Gastrocnemius medialis (tissue), 4 donors: ENCODE results near the gene PRKCE. TPM values are rescaled to one million over a fixed set of nuclear protein-coding genes. Genes with fewer than 3 reads are reported as not detected.

ENCODE experiments used
- ATAC-seq, 2 donors: fragments of 150-250 bp; one replicate each; pipeline ENCODE4 v1.9.1; 2016
- DNase-seq, 2 donors: peaks; one replicate each; pipeline ENCODE4 v3.0.0-alpha.2; 2019
- H3K27ac ChIP-seq, 4 donors: fragments of 200-600 bp; sonication (generic); 1 replicate in 1 of 4; 2 replicates in 3 of 4; pipeline ENCODE4 v1.5.1; 2016 to 2018; ENCODE audit warnings: mild to moderate bottlenecking in 2 of 4, moderate library complexity in 1 of 4
- H3K27me3 ChIP-seq, 3 donors: fragments of 200-600 bp; sonication (generic) in 2 of 3; 1 replicate in 1 of 3; 2 replicates in 2 of 3; pipeline versions ENCODE4 v1.5.1 to v1.6.0; 2016 to 2019; ENCODE audit warnings: mild to moderate bottlenecking in 1 of 3, moderate library complexity in 1 of 3
- H3K36me3 ChIP-seq, 2 donors: fragments of 200-600 bp; sonication (generic) in 1 of 2; one replicate each; pipeline ENCODE4 v1.5.1; 2017 to 2018
- H3K4me1 ChIP-seq, 2 donors: fragments of 200-600 bp; sonication (generic) in 1 of 2; one replicate each; pipeline ENCODE4 v1.5.1; 2016 to 2017; ENCODE audit warnings: mild to moderate bottlenecking in 2 of 2
- H3K4me3 ChIP-seq, 4 donors: fragments of 200-600 bp; sonication (generic) in 3 of 4; 1 replicate in 1 of 4; 2 replicates in 3 of 4; pipeline ENCODE4 v1.5.1; 2016 to 2019; ENCODE audit warnings: mild to moderate bottlenecking in 2 of 4
- H3K9me3 ChIP-seq, 3 donors: fragments of 200-600 bp; sonication (generic) in 2 of 3; 1 replicate in 1 of 3; 2 replicates in 2 of 3; pipeline ENCODE4 v1.5.1; 2016 to 2019
- CTCF ChIP-seq, 5 experiments: fragments of 450-650 bp in 3 of 5; fragments of 200-600 bp in 2 of 5; sonication (generic) in 2 of 5; IDR thresholded peaks in 4 of 5; conservative IDR thresholded peaks in 1 of 5; 1 replicate in 4 of 5; 2 replicates in 1 of 5; pipeline ENCODE4 v1.5.1; 2016 to 2019; ENCODE audit warnings: antibody characterized with exemption in 5 of 5, mild to moderate bottlenecking in 3 of 5, moderate library complexity in 3 of 5
- POLR2A ChIP-seq, 2 donors: fragments of 450-650 bp; IDR thresholded peaks; one replicate each; pipeline ENCODE4 v1.6.1; 2017; ENCODE audit warnings: antibody characterized with exemption in 2 of 2, mild to moderate bottlenecking in 2 of 2, moderate library complexity in 2 of 2
- in situ Hi-C, 4 donors: fragments of 200-750 bp; cut with MboI; loops; one replicate each; pipeline versions ENCODE4 v1.15.0 to v1.8.0; 2017; ENCODE audit warnings: low sequenced_read_pairs in 4 of 4
- intact Hi-C: fragments of 100-400 bp; cut with DNase I; formaldehyde crosslinking; loops from one replicate; pipeline ENCODE4 v1.15.1; 2023; ENCODE audit warnings: low total_unique reads
- total RNA-seq, 4 donors: library from RNA; depleted of rRNA; stranded (reverse); fragments of >200 nt; gene quantifications; one replicate each; pipeline versions ENCODE4 v1.1.0 to v1.2.3, GENCODE V29; 2016

PRKCE gene
- total RNA-seq, 4 donors from 2014 or later = 5.8 to 28.9 (median 11.8) TPM

- no peaks in the 10 kb centered on the region for H3K9me3 ChIP-seq
- intact Hi-C loops = loop anchor here (1.0 to 10.0 kb wide), 7 partner anchors 59 to 814 kb away; partner anchors contain the start of genes EPAS1 and SIX2
- H3K4me3 ChIP-seq = no peak overlapping the region
- H3K36me3 ChIP-seq = no peaks in the 10 kb centered on the region
- H3K4me1 ChIP-seq = peaks cover 37 to 53% of the 10 kb centered on the region in 2 donors
- H3K27me3 ChIP-seq = no peaks in the 10 kb centered on the region
- peak; percentile 91 to 93 for DNase-seq
- TF ChIP-seq POLR2A (IDR thresholded peaks at IDR 0.05) (peak in 1 of 2 donors; percentile 34), CTCF (IDR thresholded peaks at IDR 0.05 in 4 of 5, conservative IDR thresholded peaks at IDR 0.05 in 1 of 5) (no peak)
- peak overlapping the region; percentile 87 to 91 (median 88) for H3K27ac ChIP-seq
- in situ Hi-C loops = no loop called here
- peak; percentile 63 to 78 for ATAC-seq
Measured at GRCh38 chr2:45821558-45822271, 170.2 kb downstream of the PRKCE start.

- DNase-seq (peak in 1 of 2 donors; percentile 42), ATAC-seq (peak in 1 of 2 donors; percentile 0)
- Histone ChIP-seq H3K4me1 (peaks cover 42 to 57% of the 10 kb centered on the region in 2 donors), H3K27me3 (no peaks in the 10 kb centered on the region), H3K4me3 (peak overlapping the region in 1 of 4 donors; percentile 17), H3K36me3 (no peaks in the 10 kb centered on the region), H3K9me3 (no peaks in the 10 kb centered on the region), H3K27ac (peak overlapping the region; percentile 87 to 91 (median 88))
- intact Hi-C loops = loop anchor here (1.0 to 10.0 kb wide), 6 partner anchors 60 to 815 kb away; partner anchors contain the start of genes EPAS1 and SIX2
- in situ Hi-C loops = no loop called here
- TF ChIP-seq POLR2A (IDR thresholded peaks at IDR 0.05) = no peak
- no peak for TF ChIP-seq CTCF (IDR thresholded peaks at IDR 0.05 in 4 of 5, conservative IDR thresholded peaks at IDR 0.05 in 1 of 5)
Measured at GRCh38 chr2:45822272-45822630, 170.8 kb downstream of the PRKCE start.

GRCh38 chr2:45823723-45824206 lies 172.3 kb downstream of the PRKCE start:
- peak overlapping the region; percentile 87 to 91 (median 88) for H3K27ac ChIP-seq
- H3K27me3 ChIP-seq = no peaks in the 10 kb centered on the region
- no peaks in the 10 kb centered on the region for H3K9me3 ChIP-seq
- H3K4me3 ChIP-seq = no peak overlapping the region
- DNase-seq (peak; percentile 96 to 99), ATAC-seq (peak; percentile 79 to 80)
- no peaks in the 10 kb centered on the region for H3K36me3 ChIP-seq
- TF ChIP-seq CTCF (IDR thresholded peaks at IDR 0.05 in 4 of 5, conservative IDR thresholded peaks at IDR 0.05 in 1 of 5) (peak in 1 of 5 experiments; percentile 13), POLR2A (IDR thresholded peaks at IDR 0.05) (no peak)
- intact Hi-C loops (loop anchor here (1.0 to 10.0 kb wide), 6 partner anchors 61 to 816 kb away; partner anchors contain the start of genes EPAS1 and SIX2), in situ Hi-C loops (no loop called here)
- H3K4me1 ChIP-seq = peaks cover 44 to 59% of the 10 kb centered on the region in 2 donors

- in situ Hi-C loops = no loop called here
- H3K27ac ChIP-seq = peak overlapping the region in 1 of 4 donors; percentile 89
Measured at GRCh38 chr2:45825001-45825651, 173.7 kb downstream of the PRKCE start.

More at GRCh38 chr2:45825001-45825651, 173.7 kb downstream of the PRKCE start:
- H3K4me1 ChIP-seq = peaks cover 44 to 47% of the 10 kb centered on the region in 2 donors
- TF ChIP-seq CTCF (IDR thresholded peaks at IDR 0.05 in 4 of 5, conservative IDR thresholded peaks at IDR 0.05 in 1 of 5) (no peak), POLR2A (IDR thresholded peaks at IDR 0.05) (no peak)
- no peaks in the 10 kb centered on the region for H3K9me3 ChIP-seq
- no peak for DNase-seq
- ATAC-seq = no peak
- H3K27me3 ChIP-seq = no peaks in the 10 kb centered on the region
- no peak overlapping the region for H3K4me3 ChIP-seq
- no peaks in the 10 kb centered on the region for H3K36me3 ChIP-seq
- intact Hi-C loops = loop anchor here (5.0 to 10.0 kb wide), 2 partner anchors 57 to 580 kb away; no protein-coding TSS in a partner anchor
